Kidney capillary endothelial cell (primary cell): Measurements from ENCODE around the gene ZFP28.
A peak's percentile ranks its signal among the peaks of the same experiment; 100 is the strongest.

ENCODE experiments used
- DNase-seq: peaks from one replicate; pipeline ENCODE4 v3.0.0-alpha.2; 2018; ENCODE audit warnings: low spot score

ZFP28 gene

DNA sequence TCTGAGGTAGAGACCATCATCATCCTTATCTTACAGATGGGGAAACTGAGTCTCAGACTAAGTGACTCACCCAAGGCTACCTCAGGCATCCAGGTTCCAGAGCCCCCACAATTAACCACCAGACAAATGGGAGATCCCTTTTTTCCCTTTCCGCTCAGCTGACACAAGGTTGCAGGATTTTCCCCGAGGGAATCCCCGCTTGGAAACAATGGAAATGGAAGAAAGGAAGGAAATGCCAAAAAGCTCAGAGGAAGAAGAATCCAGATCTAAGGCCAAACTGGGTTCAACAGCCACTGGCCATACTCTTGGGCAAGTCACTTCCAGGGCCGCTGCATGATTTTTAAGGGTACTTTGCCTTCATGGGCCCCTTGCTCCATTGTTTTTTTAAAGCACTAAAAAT, 57.9 kb downstream of the ZFP28 start:
- peak; percentile 1 for DNase-seq

DNA sequence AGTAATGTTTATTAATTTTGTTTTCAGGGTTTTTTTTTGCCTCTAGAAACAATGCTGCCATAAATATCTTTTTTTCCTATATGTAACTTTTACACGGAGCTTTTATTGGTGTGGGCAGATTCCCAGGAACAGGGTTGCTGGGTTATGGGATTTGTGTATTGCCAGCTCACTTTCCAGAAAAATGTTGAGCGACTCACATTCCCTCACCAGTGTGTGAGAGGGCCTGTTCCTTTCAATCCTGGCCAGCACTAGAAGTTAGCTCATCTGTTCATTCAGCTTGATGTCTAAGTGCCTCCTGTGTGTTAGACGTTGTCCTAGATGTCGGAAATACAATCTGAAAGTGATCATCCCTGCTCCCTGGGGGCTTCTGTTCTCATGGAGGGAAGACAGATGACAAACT, 58.9 kb downstream of the ZFP28 start:
- no peak for DNase-seq

- no peak for DNase-seq
Observed at GRCh38 chr19:56601375-56601774, 62.6 kb downstream of the ZFP28 start.

DNA sequence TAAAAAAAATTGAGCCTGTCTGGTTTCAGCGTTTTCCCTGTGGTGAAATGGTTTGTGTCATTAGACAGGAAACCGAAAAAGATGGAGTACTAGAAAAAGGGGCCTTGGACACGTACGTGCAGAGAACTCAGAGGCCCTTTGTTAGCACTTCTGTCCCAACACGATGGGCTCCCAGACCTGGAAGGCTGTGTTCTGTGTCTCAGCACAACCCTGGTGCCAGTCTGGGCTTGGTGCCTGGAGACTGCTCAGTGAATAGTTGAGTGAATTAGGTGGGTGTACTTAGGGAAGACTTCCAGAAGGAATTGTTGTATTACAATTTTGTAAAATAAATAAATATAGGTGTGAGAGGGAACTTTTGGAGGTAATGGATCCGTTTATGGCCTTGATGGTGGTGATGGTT, 65.1 kb downstream of the ZFP28 start:
- no peak for DNase-seq
